Upper lobe of left lung (tissue), 4 donors: ENCODE data around the gene PLA2G2A.

Source experiments
- CTCF ChIP-seq, 6 experiments: fragments of 450-650 bp in 4 of 6; fragments of 200-600 bp in 2 of 6; sonication (generic) in 2 of 6; IDR thresholded peaks; one replicate each; pipeline ENCODE4 v1.5.1; 2016 to 2019; ENCODE audit warnings: antibody characterized with exemption in 6 of 6
- POLR2A ChIP-seq, 4 donors: fragments of 450-650 bp; IDR thresholded peaks; one replicate each; pipeline ENCODE4 v1.5.1; 2016 to 2017; ENCODE audit warnings: antibody characterized with exemption in 4 of 4, mild to moderate bottlenecking in 2 of 4

- TF ChIP-seq CTCF (IDR thresholded peaks at IDR 0.05) (no peak), POLR2A (IDR thresholded peaks at IDR 0.05) (no peak)
Observed at GRCh38 chr1:19934336-19934735, 45.1 kb downstream of the PLA2G2A start.
